IMR-90 (cell line): ENCODE data around the gene MAB21L3. TPM values are rescaled to one million over a fixed set of nuclear protein-coding genes. Genes with fewer than 3 reads are reported as not detected.

ENCODE experiments used
- ATAC-seq: fragments of 200-7000 bp; cut with Tn5 transposase; 2 replicates; pipeline ENCODE4 v1.9.1; 2020; ENCODE audit warnings: low read depth, mild to moderate bottlenecking, moderate library complexity
- BruUV-seq: library from RNA; stranded (reverse); fragments of 400-500 nt; replicated peaks from 2 replicates; lab custom pipeline; 2021; lab: Mats Ljungman, UMichigan
- CTCF ChIA-PET: fragments of 300-600 bp; formaldehyde crosslinking; extraction: SDS; loops from one replicate; lab custom pipeline; 2021; ENCODE audit warnings: antibody characterized with exemption; lab: Yijun Ruan, JAX
- POLR2A ChIA-PET: fragments of 300-600 bp; sonication (Branson Sonifier 250); formaldehyde crosslinking; loops from one replicate; lab custom pipeline; 2022; ENCODE audit warnings: antibody characterized with exemption; ENCODE audit not compliant: unreplicated experiment; lab: Charles Lee
- DNase-seq: peaks from one replicate; pipeline ENCODE4 v3.0.0; 2013
- H2AFZ ChIP-seq: replicated peaks from 2 replicates; pipeline ENCODE3; 2013; ENCODE audit warnings: low read length, mild to moderate bottlenecking; ENCODE audit not compliant: poor library complexity
- H2AK5ac ChIP-seq: 2 replicates; pipeline ENCODE4 v1.6.1; 2013; ENCODE audit warnings: low read depth, low read length, inconsistent platforms
- H2AK9ac ChIP-seq: replicated peaks from 2 replicates; pipeline ENCODE3; 2013; ENCODE audit warnings: mild to moderate bottlenecking, low read depth, low read length, moderate library complexity; ENCODE audit not compliant: poor library complexity
- H2BK120ac ChIP-seq: 2 replicates; pipeline ENCODE4 v1.6.1; 2013; ENCODE audit warnings: low read depth, low read length, inconsistent platforms
- H2BK15ac ChIP-seq: 3 replicates; pipeline ENCODE4 v1.6.1; 2013; ENCODE audit warnings: low read depth, low read length, inconsistent platforms
- H2BK20ac ChIP-seq: 2 replicates; pipeline ENCODE4 v1.6.1; 2013; ENCODE audit warnings: low read depth, mild to moderate bottlenecking, inconsistent platforms, low read length, moderate library complexity
- H2BK5ac ChIP-seq: 2 replicates; pipeline ENCODE4 v1.6.1; 2013; ENCODE audit warnings: mild to moderate bottlenecking, low read depth, low read length, inconsistent platforms; ENCODE audit not compliant: poor library complexity, severe bottlenecking
- H3K14ac ChIP-seq: replicated peaks from 2 replicates; pipeline ENCODE4 v1.6.1; 2013; ENCODE audit warnings: low read depth, low read length, inconsistent platforms
- H3K18ac ChIP-seq: 2 replicates; pipeline ENCODE4 v1.6.1; 2013; ENCODE audit warnings: low read depth, low read length, control low read depth
- H3K23ac ChIP-seq: 2 replicates; pipeline ENCODE4 v1.6.1; 2013; ENCODE audit warnings: low read depth, low read length, inconsistent platforms
- H3K27ac ChIP-seq: 2 replicates; pipeline ENCODE4 v1.5.1; 2013; ENCODE audit warnings: mild to moderate bottlenecking, control low read depth, low read length; ENCODE audit not compliant: insufficient read depth
- H3K27me3 ChIP-seq: 2 replicates; pipeline ENCODE4 v1.6.1; 2013; ENCODE audit warnings: low read length; ENCODE audit not compliant: control insufficient read depth, insufficient read depth
- H3K36me3 ChIP-seq: 2 replicates; pipeline ENCODE4 v1.6.1; 2013; ENCODE audit warnings: low read length, mixed read lengths; ENCODE audit not compliant: control insufficient read depth, insufficient read depth
- H3K4ac ChIP-seq: 2 replicates; pipeline ENCODE4 v1.6.1; 2013; ENCODE audit warnings: low read depth, low read length, inconsistent platforms
- H3K4me1 ChIP-seq: 2 replicates; pipeline ENCODE4 v1.6.1; 2013; ENCODE audit warnings: low read length, mixed read lengths; ENCODE audit not compliant: control insufficient read depth, insufficient read depth
- H3K4me2 ChIP-seq: 2 replicates; pipeline ENCODE4 v1.6.1; 2013; ENCODE audit warnings: low read depth, mild to moderate bottlenecking, control low read depth, low read length, moderate library complexity
- H3K4me3 ChIP-seq: 2 replicates; pipeline ENCODE4 v1.5.1; 2013; ENCODE audit warnings: low read depth, mild to moderate bottlenecking, control low read depth, low read length, moderate library complexity; ENCODE audit not compliant: insufficient read depth
- H3K56ac ChIP-seq: 2 replicates; pipeline ENCODE4 v1.6.1; 2013; ENCODE audit warnings: low read length, inconsistent platforms; ENCODE audit not compliant: insufficient read depth; ENCODE audit errors: extremely low read depth
- H3K79me1 ChIP-seq, 2 experiments: 2 replicates each; pipeline ENCODE4 v1.6.1; 2013; ENCODE audit warnings: low read length in 2 of 2, inconsistent platforms in 1 of 2, low read depth in 1 of 2
- H3K9ac ChIP-seq: 2 replicates; pipeline ENCODE4 v1.6.1; 2013; ENCODE audit warnings: low read depth, low read length, control low read depth
- H3K9me1 ChIP-seq: 2 replicates; pipeline ENCODE4 v1.6.1; 2013; ENCODE audit warnings: low read length, inconsistent platforms; ENCODE audit not compliant: insufficient read depth
- H3K9me3 ChIP-seq: 2 replicates; pipeline ENCODE4 v1.6.1; 2013; ENCODE audit warnings: low read length; ENCODE audit not compliant: control insufficient read depth, insufficient read depth
- H4K20me1 ChIP-seq: 2 replicates; pipeline ENCODE4 v1.6.1; 2013; ENCODE audit warnings: low read length, inconsistent platforms; ENCODE audit not compliant: insufficient read depth
- H4K5ac ChIP-seq: 2 replicates; pipeline ENCODE4 v1.6.1; 2013; ENCODE audit warnings: mild to moderate bottlenecking, low read depth, low read length, control low read depth
- H4K8ac ChIP-seq, 2 experiments: 2 replicates each; pipeline ENCODE4 v1.6.1; 2013; ENCODE audit warnings: low read depth in 2 of 2, low read length in 2 of 2, control low read depth in 1 of 2, inconsistent platforms in 1 of 2
- H4K91ac ChIP-seq: 2 replicates; pipeline ENCODE4 v1.6.1; 2013; ENCODE audit warnings: low read depth, low read length, inconsistent platforms; ENCODE audit not compliant: insufficient read depth
- BHLHE40 ChIP-seq: fragments of 150-350 bp; IDR thresholded peaks from 2 replicates; pipeline ENCODE4 v1.6.1; 2016; ENCODE audit warnings: mild to moderate bottlenecking, low read depth, low read length
- CEBPB ChIP-seq: IDR thresholded peaks from 2 replicates; pipeline ENCODE4 v1.6.1; 2012; ENCODE audit warnings: low read depth, low read length, improper control_type of control experiment
- CHD1 ChIP-seq: IDR thresholded peaks from 2 replicates; pipeline ENCODE4 v1.6.1; 2012; ENCODE audit warnings: low read depth, low read length, improper control_type of control experiment
- CTCF ChIP-seq: conservative IDR thresholded peaks from 2 replicates; pipeline ENCODE4 v1.5.1; 2012; ENCODE audit warnings: mild to moderate bottlenecking, low read depth, low read length, improper control_type of control experiment
- ELK1 ChIP-seq: fragments of 150-350 bp; IDR thresholded peaks from 2 replicates; pipeline ENCODE4 v1.6.1; 2016; ENCODE audit warnings: low read depth, mild to moderate bottlenecking, low read length, moderate library complexity, borderline replicate concordance
- FOS ChIP-seq: fragments of 150-350 bp; IDR thresholded peaks from 2 replicates; pipeline ENCODE4 v1.6.1; 2016; ENCODE audit warnings: low read depth, low read length
- MAFK ChIP-seq: IDR thresholded peaks from 2 replicates; pipeline ENCODE4 v1.6.1; 2012; ENCODE audit warnings: low read depth, low read length, improper control_type of control experiment
- MAZ ChIP-seq: IDR thresholded peaks from 2 replicates; pipeline ENCODE4 v1.6.1; 2012; ENCODE audit warnings: low read depth, mild to moderate bottlenecking, low read length, improper control_type of control experiment, moderate library complexity, borderline replicate concordance
- MXI1 ChIP-seq: IDR thresholded peaks from 2 replicates; pipeline ENCODE4 v1.6.1; 2012; ENCODE audit warnings: low read depth, mild to moderate bottlenecking, low read length, moderate library complexity, borderline replicate concordance
- NFE2L2 ChIP-seq: fragments of 150-350 bp; IDR thresholded peaks from 2 replicates; pipeline ENCODE4 v1.6.1; 2016; ENCODE audit warnings: low read depth, mild to moderate bottlenecking, low read length
- POLR2A ChIP-seq: IDR thresholded peaks from 2 replicates; pipeline ENCODE4 v1.6.1; 2012; ENCODE audit warnings: mild to moderate bottlenecking, low read depth, low read length
- RAD21 ChIP-seq: IDR thresholded peaks from 2 replicates; pipeline ENCODE4 v1.6.1; 2012; ENCODE audit warnings: low read length, improper control_type of control experiment
- RCOR1 ChIP-seq: IDR thresholded peaks from 2 replicates; pipeline ENCODE4 v1.6.1; 2012; ENCODE audit warnings: mild to moderate bottlenecking, low read length, improper control_type of control experiment; ENCODE audit not compliant: insufficient replicate concordance
- RFX5 ChIP-seq: IDR thresholded peaks from 2 replicates; pipeline ENCODE4 v1.8.0; 2012; ENCODE audit warnings: low read depth, mild to moderate bottlenecking, low read length, moderate library complexity
- SMC3 ChIP-seq: fragments of 150-350 bp; IDR thresholded peaks from 2 replicates; pipeline ENCODE4 v1.6.1; 2016; ENCODE audit warnings: low read depth, mild to moderate bottlenecking, antibody characterized with exemption, low read length, moderate library complexity
- USF2 ChIP-seq: fragments of 150-350 bp; IDR thresholded peaks from 2 replicates; pipeline ENCODE4 v1.6.1; 2017; ENCODE audit warnings: mild to moderate bottlenecking, antibody characterized with exemption, low read length, low read depth
- WGBS, 2 experiments: methylation state at CpG; one replicate each; pipeline versions ENCODE4 v1.1.5 to v1.1.7; 2013; ENCODE audit warnings: missing lambda C conversion rate in 2 of 2; ENCODE audit not compliant: insufficient read length in 1 of 2; ENCODE audit errors: extremely low coverage in 2 of 2; 5-methylcytosine and 5-hydroxymethylcytosine counted together
- dilution Hi-C: fragments of 300-500 bp; cut with HindIII; formaldehyde crosslinking; loops from one replicate; pipeline ENCODE4 v1.14.3; 2018; ENCODE audit warnings: low sequenced_read_pairs; ENCODE audit not compliant: unreplicated experiment
- in situ Hi-C: fragments of 300-500 bp; cut with MboI; formaldehyde crosslinking; loops from 3 replicates; pipeline ENCODE4 v1.14.3; 2019; ENCODE audit warnings: low sequenced_read_pairs, inconsistent platforms, mixed read lengths
- intact Hi-C: fragments of 100-400 bp; cut with micrococcal nuclease; formaldehyde crosslinking; loops from 2 replicates; pipeline ENCODE4 v1.10.0; 2022
- polyA plus RNA-seq, 3 experiments: library from polyadenylated mRNA; depleted of rRNA; stranded (reverse); fragments of >200 nt; gene quantifications; 2 replicates each; pipeline ENCODE4 v1.2.3, GENCODE V29; 2012; ENCODE audit warnings: low replicate concordance in 1 of 3
- total RNA-seq: library from RNA; depleted of rRNA; stranded (reverse); fragments of >200 nt; gene quantifications from 2 replicates; pipeline ENCODE4 v1.2.3, GENCODE V29; 2012

Gene MAB21L3
- total and polyA plus RNA-seq, 2 of the 4 experiments (the other 2 are of a cell fraction), result not detected

- Histone ChIP-seq H3K14ac (no peak overlapping the region), H3K4me3 (no peak overlapping the region), H3K27me3 (no peaks in the 10 kb centered on the region; the same call in 1 of the 2 replicates), H3K18ac (no peak overlapping the region), H3K27ac (no peak overlapping the region), H2AFZ (no peak overlapping the region), H3K4ac (no peak overlapping the region), H2AK5ac (no peak overlapping the region), H4K5ac (no peak overlapping the region), H3K23ac (no peak overlapping the region), H3K9me3 (no peaks in the 10 kb centered on the region; the same call in 1 of the 2 replicates), H3K9me1 (no peaks in the 10 kb centered on the region), H4K8ac (no peak overlapping the region), H3K4me2 (no peak overlapping the region), H2BK15ac (no peak overlapping the region), H3K79me1 (no peaks in the 10 kb centered on the region), H2BK5ac (no peak overlapping the region), H2AK9ac (no peak overlapping the region), H4K20me1 (no peaks in the 10 kb centered on the region), H2BK20ac (no peak overlapping the region), H3K4me1 (no peaks in the 10 kb centered on the region), H3K36me3 (no peaks in the 10 kb centered on the region), H3K9ac (no peak overlapping the region), H3K56ac (no peak overlapping the region), H4K91ac (no peak overlapping the region), H2BK120ac (no peak overlapping the region)
- ChIA-PET CTCF (interaction anchor here (1.0 to 3.1 kb wide), 7 partner anchors 10 to 369 kb away, joined by 4 to 54 read pairs (median 14); no protein-coding TSS in a partner anchor), POLR2A (no interaction called here)
- WGBS, 2 experiments, result 100% methylated on average over 2 of the region's 6 CpGs; no CpG with 5 or more reads in 1 of the 2 experiments
- in situ Hi-C loops, result loop anchor here (10.0 kb wide), 1 partner anchor 355 kb away; no protein-coding TSS in a partner anchor
- no TSS peak for BruUV-seq
- TF ChIP-seq RAD21, result no peak
- no peak for TF ChIP-seq CEBPB
- no peak for TF ChIP-seq CHD1
- TF ChIP-seq MAZ, result no peak
- no peak for TF ChIP-seq FOS
- TF ChIP-seq MAFK, result no peak
- no peak for TF ChIP-seq BHLHE40
- TF ChIP-seq POLR2A, result no peak
- TF ChIP-seq NFE2L2, result no peak
- TF ChIP-seq MXI1, result no peak
- no peak for TF ChIP-seq RFX5
- TF ChIP-seq SMC3, result no peak
- no peak for TF ChIP-seq RCOR1
- TF ChIP-seq USF2, result no peak
- TF ChIP-seq ELK1, result no peak
- TF ChIP-seq CTCF, result no peak
- dilution Hi-C loops, result no loop called here
- no peak for ATAC-seq
- no peak for DNase-seq
- intact Hi-C loops, result loop anchor here (1.0 to 10.0 kb wide), 3 partner anchors 346 to 435 kb away; partner anchors contain the start of gene CD58
These were observed 28.5 kb downstream of the MAB21L3 start for GRCh38 chr1:116139592-116140134.
